Measurements from ENCODE around the gene XRCC2. TPM values are rescaled to one million over a fixed set of nuclear protein-coding genes. Genes with fewer than 3 reads are reported as not detected.
"Not testable (repeated sequence)": the region's sequence is repeated elsewhere in the genome, so short reads cannot be mapped to it uniquely, and the experiment has no call there.

The XRCC2 gene
- total RNA-seq, 4 donors from 2014 or later: 0.32 to 0.72 (median 0.37) TPM

DNA sequence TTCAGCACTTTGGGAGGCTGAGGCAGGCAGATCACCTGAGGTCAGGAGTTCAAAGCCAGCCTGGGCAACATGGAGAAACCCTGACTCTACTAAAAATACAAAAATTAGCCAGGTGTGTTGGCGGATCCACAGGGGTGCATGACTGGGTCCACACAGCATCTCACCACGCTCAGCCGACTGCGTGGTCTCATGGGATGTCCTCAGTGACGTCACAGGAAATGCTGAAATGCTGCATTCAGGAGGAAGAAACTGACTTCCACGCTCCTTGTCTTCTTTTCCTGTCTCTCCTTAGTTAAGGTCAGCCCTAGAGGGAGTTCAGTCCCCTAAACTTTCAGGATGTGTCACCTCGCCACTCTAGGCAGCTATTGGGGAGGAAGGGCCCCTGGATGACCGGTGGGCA is 42.9 kb downstream of the XRCC2 start:
- DNase-seq (ENCODE audit: low spot score): no peak
- TF ChIP-seq, protein P1, sequence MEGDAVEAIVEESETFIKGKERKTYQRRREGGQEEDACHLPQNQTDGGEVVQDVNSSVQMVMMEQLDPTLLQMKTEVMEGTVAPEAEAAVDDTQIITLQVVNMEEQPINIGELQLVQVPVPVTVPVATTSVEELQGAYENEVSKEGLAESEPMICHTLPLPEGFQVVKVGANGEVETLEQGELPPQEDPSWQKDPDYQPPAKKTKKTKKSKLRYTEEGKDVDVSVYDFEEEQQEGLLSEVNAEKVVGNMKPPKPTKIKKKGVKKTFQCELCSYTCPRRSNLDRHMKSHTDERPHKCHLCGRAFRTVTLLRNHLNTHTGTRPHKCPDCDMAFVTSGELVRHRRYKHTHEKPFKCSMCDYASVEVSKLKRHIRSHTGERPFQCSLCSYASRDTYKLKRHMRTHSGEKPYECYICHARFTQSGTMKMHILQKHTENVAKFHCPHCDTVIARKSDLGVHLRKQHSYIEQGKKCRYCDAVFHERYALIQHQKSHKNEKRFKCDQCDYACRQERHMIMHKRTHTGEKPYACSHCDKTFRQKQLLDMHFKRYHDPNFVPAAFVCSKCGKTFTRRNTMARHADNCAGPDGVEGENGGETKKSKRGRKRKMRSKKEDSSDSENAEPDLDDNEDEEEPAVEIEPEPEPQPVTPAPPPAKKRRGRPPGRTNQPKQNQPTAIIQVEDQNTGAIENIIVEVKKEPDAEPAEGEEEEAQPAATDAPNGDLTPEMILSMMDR (IDR thresholded peaks at IDR 0.05): no peak
- no peak for ATAC-seq (ENCODE audit: low FRiP score)

DNA sequence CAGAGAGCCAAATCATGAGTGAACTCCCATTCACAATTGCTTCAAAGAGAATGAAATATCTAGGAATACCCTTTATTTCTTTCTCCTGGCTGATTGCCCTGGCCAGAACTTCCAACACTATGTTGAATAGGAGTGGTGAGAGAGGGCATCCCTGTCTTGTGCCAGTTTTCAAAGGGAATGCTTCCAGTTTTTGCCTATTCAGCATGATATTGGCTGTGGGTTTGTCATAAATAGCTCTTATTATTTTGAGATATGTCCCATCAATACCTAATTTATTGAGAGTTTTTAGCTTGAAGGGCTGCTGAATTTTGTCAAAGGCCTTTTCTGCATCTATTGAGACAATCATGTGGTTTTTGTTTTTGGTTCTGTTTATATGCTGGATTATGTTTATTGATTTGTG is 47.2 kb downstream of the XRCC2 start:
- not testable (repeated sequence) for ATAC-seq (ENCODE audit: low FRiP score); DNase-seq (ENCODE audit: low spot score)

DNA sequence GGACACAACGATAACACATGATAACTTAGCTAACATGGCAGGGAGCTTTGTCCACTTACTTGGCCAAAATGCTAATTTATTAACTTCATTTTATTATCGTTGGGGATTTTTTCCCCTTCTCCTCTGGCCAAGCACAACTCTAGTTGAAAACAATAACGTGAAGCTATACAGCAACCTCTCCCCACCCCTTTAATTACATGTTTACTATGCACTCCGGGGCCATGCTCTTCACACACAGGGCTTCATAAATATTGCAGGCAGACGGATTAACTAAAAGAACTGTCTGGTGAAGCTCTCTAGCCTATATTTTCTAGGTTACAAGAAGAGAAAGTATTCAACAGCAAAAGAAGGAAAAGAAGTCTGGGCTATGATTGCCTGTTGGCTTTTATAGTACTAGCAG is 51.7 kb downstream of the XRCC2 start:
- TF ChIP-seq, protein P1 (IDR thresholded peaks at IDR 0.05): no peak
- ATAC-seq (ENCODE audit: low FRiP score): no peak
- no peak for DNase-seq (ENCODE audit: low spot score)

DNA sequence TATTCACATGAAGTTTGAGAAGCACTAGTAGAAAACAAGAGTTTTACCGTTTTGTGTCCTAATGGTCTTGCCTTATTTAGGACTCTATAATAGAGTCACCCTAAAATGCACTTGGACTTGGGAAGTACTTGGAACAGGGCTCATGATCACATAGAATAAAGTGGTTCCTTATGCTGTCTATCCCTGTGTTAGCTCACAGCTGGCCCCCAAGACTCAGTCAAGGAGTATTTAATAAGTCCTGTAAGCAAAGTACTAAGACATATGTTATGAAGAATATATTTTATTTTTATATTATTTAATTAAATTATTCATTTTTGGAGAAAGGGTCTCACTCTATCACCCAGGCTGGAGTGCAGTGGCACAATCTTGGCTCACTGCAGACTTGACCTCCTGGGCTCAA is 54.5 kb downstream of the XRCC2 start:
- TF ChIP-seq, protein P1 (IDR thresholded peaks at IDR 0.05): no peak
- no peak for DNase-seq (ENCODE audit: low spot score)
- ATAC-seq (ENCODE audit: low FRiP score): no peak

DNA sequence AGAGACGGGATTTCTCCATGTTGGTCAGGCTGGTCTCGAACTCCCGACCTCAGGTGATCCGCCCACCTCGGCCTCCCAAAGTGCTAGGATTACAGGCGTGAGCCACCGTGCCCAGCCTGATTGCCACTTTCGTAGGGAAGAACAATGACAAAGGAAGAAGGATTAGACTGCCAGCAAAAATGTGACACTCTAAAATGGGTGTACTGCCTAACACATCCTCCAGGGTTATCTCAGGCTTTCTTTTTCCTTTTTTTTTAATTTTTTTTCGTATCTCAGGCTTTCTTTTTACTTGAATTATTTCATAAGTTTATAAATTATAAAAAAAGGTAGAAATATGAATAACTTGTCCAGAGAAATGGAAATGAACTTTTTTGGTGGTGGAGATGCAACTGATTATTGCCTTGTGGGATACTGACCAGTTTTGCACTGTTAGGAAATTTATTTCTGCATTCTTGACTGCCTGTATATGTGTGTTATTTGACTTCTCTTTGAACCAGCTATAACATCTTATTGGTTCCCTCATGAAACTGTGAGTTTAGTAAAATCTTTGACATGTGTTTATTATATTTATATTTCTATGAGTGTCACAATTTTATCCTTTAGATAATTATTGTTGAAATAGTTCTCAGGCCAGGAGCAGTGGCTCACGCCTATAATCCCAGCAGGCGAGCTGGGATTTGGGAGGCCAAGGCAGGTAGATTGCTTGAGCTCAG is 56.8 kb downstream of the XRCC2 start:
- TF ChIP-seq, protein P1 (IDR thresholded peaks at IDR 0.05): no peak
- DNase-seq (ENCODE audit: low spot score) (no peak), ATAC-seq (ENCODE audit: low FRiP score) (no peak)

DNA sequence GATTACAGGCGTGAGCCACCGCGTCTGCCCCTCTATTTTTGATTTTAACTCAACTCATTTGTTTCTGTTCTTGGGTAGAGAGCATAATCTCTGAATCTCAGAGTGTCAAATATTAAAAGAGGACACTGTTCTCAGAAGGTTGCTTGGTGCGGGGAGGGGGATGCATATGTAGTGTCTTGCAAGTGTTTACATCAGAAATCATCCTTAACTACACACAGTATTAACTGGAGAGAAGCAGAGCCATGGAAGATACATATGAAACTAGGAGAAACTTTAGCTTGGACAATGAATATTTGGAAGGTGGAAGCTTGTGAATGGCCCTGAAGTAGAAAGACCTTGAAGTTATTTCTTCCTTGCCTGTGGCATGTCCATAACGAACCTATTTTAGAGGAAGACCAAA is 57.5 kb downstream of the XRCC2 start:
- TF ChIP-seq, protein P1 (IDR thresholded peaks at IDR 0.05): no peak
- no peak for ATAC-seq (ENCODE audit: low FRiP score)

DNA sequence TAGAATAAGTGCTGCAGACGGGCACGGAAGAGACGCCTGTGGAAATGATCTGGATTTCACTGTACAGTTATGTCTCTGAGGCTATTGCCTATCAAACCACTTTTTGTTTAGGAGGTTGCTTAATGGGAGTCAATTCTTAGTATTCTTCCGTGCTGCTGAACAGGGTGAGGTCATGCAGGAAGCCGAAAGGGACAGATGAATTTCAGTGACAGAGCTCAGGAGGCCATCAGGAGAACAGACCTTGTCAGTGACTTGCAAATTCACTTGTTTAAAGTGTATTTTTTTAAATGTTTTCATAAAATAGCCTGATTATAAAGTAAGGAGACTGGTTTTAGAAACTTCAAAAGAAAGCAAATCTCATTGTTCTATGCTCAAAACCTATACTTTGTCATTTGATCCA is 58.9 kb downstream of the XRCC2 start:
- ATAC-seq (ENCODE audit: low FRiP score) (no peak), DNase-seq (ENCODE audit: low spot score) (no peak)
- TF ChIP-seq, protein P1 (IDR thresholded peaks at IDR 0.05): no peak

More for the DNA sequence above, 57.5 kb downstream of the XRCC2 start:
- no peak for DNase-seq (ENCODE audit: low spot score)
